Measurements from ENCODE around the gene SYNJ2.

The SYNJ2 gene

DNA sequence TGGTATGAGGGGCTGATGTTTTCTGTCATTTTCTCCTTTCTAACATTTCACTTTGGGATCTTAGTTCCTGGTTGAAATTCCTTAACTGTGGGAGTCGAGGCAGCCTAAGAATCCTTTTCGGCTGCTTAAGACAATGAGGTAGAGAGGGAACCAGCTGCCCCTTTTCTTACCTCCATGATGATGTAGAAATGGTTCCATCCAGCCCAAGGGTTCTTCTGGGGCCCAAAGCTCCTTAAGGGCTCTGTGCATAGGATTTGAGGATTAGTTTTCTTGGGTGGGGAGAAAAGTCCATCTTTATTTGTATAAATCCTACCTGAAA, 33.5 kb downstream of the SYNJ2 start:
- no peak overlapping the region for H3K4me3 ChIP-seq (ENCODE audit: low read depth in 1 of 2, low read length in 2 of 2)
- no peak overlapping the region for H2AFZ ChIP-seq (ENCODE audit: low read depth, low read length)
- H3K36me3 ChIP-seq (ENCODE audit: insufficient read depth, low read length), result peaks cover 19% of the 10 kb centered on the region
- H4K20me1 ChIP-seq (ENCODE audit: insufficient read depth, low read length), result peaks cover 28% of the 10 kb centered on the region; the same call in 1 of the 2 replicates
- peaks cover 60% of the 10 kb centered on the region for H3K79me2 ChIP-seq (ENCODE audit: insufficient read depth, low read length)
- H3K9ac ChIP-seq (ENCODE audit: low read depth, low read length), result no peak overlapping the region
- no peak overlapping the region for H3K4me2 ChIP-seq (ENCODE audit: insufficient read depth, low read length)
- ATAC-seq (ENCODE audit: insufficient read depth, low read depth) (no peak), DNase-seq (no peak)
- TF ChIP-seq EZH2 (IDR thresholded peaks at IDR 0.05; ENCODE audit: borderline replicate concordance, low read depth, low read length, severe bottlenecking), result no peak
- TF ChIP-seq, protein P1, sequence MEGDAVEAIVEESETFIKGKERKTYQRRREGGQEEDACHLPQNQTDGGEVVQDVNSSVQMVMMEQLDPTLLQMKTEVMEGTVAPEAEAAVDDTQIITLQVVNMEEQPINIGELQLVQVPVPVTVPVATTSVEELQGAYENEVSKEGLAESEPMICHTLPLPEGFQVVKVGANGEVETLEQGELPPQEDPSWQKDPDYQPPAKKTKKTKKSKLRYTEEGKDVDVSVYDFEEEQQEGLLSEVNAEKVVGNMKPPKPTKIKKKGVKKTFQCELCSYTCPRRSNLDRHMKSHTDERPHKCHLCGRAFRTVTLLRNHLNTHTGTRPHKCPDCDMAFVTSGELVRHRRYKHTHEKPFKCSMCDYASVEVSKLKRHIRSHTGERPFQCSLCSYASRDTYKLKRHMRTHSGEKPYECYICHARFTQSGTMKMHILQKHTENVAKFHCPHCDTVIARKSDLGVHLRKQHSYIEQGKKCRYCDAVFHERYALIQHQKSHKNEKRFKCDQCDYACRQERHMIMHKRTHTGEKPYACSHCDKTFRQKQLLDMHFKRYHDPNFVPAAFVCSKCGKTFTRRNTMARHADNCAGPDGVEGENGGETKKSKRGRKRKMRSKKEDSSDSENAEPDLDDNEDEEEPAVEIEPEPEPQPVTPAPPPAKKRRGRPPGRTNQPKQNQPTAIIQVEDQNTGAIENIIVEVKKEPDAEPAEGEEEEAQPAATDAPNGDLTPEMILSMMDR (IDR thresholded peaks at IDR 0.05; ENCODE audit: borderline replicate concordance, extremely low read depth, low read length, poor library complexity, severe bottlenecking), result no peak
- no peaks in the 10 kb centered on the region for H3K27me3 ChIP-seq (ENCODE audit: insufficient read depth, low read length, poor library complexity)
- H3K4me1 ChIP-seq (ENCODE audit: insufficient read depth, low read length), result peaks cover 19% of the 10 kb centered on the region
- H3K27ac ChIP-seq (ENCODE audit: low read length), result peak overlapping the region; percentile 43
- no peaks in the 10 kb centered on the region for H3K9me3 ChIP-seq (ENCODE audit: insufficient read depth, low read length, severe bottlenecking)

DNA sequence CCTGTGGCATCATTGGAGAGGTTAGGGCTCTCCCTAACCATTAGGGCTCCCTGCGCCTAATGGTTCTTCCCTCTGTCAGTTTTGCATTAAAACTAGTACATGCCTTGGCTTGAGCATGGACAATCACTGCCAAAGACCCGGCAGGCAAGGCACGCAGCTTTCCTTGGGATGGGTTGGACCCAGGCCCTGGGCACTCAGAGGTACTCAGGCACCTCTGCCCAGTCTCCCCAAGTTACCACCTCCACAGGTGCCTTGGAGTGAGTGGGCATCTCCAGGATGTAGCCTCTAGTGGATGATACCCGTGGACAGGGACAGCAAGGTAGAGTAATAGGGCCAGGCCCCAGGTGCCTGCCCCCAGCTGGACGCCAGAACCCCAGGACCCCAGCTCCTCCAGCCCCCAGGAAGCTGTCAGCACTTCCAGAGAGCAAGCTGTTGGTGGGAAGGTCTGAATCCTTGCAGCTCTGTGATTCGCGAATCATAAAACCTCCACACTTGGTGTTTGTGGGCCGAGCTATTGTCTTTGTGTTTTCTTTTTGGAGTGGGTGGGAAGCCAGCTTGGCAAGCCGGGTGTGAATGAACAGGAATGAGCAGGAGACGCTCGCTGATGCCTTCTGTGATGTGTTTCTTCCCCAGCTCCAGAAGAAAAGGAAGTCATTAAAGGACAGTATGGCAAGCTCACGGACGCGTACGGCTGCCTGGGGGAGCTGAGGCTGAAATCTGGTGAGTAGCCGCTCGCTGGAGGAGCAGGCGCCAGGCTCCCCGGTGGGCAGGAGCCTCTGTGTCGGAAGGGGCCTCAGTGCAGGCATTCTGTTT, 35.1 kb downstream of the SYNJ2 start:
- Histone ChIP-seq H3K27ac (ENCODE audit: low read length) (peak overlapping the region; percentile 34), H3K9me3 (ENCODE audit: insufficient read depth, low read length, severe bottlenecking) (no peaks in the 10 kb centered on the region), H3K4me2 (ENCODE audit: insufficient read depth, low read length) (no peak overlapping the region), H3K4me3 (ENCODE audit: low read depth in 1 of 2, low read length in 2 of 2) (no peak overlapping the region), H3K4me1 (ENCODE audit: insufficient read depth, low read length) (peaks cover 19% of the 10 kb centered on the region), H4K20me1 (ENCODE audit: insufficient read depth, low read length) (peaks cover 32% of the 10 kb centered on the region; the same call in 1 of the 2 replicates), H3K27me3 (ENCODE audit: insufficient read depth, low read length, poor library complexity) (no peaks in the 10 kb centered on the region), H2AFZ (ENCODE audit: low read depth, low read length) (no peak overlapping the region), H3K9ac (ENCODE audit: low read depth, low read length) (no peak overlapping the region), H3K79me2 (ENCODE audit: insufficient read depth, low read length) (peaks cover 44% of the 10 kb centered on the region), H3K36me3 (ENCODE audit: insufficient read depth, low read length) (peaks cover 31% of the 10 kb centered on the region)
- DNase-seq (no peak), ATAC-seq (ENCODE audit: insufficient read depth, low read depth) (no peak)
- TF ChIP-seq, protein P1 (IDR thresholded peaks at IDR 0.05; ENCODE audit: borderline replicate concordance, extremely low read depth, low read length, poor library complexity, severe bottlenecking), result no peak
- no peak for TF ChIP-seq EZH2 (IDR thresholded peaks at IDR 0.05; ENCODE audit: borderline replicate concordance, low read depth, low read length, severe bottlenecking)

DNA sequence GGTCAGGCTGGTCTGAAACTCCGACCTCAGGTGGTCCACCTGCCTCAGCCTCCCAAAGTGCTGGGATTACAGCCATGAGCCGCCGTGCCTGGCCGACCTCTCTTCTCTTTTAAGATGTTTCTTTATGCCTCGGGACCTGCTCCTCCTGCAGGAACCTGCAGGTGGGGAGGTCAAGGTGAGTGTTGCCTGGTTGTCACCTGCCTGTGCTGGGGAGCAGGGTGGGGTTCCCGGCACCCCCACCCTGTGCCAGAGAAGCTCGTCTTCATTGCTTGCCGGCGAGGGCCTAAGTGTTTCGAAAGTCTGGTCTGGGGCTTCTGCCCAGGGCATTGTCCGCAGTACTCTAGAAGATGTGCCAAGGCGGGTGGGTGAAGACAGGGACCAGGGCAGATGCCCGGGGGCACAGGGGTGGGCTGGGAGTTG, 36.0 kb downstream of the SYNJ2 start:
- H4K20me1 ChIP-seq (ENCODE audit: insufficient read depth, low read length), result peaks cover 28% of the 10 kb centered on the region; the same call in 1 of the 2 replicates
- H3K79me2 ChIP-seq (ENCODE audit: insufficient read depth, low read length), result peaks cover 37% of the 10 kb centered on the region
- ATAC-seq (ENCODE audit: insufficient read depth, low read depth) (no peak), DNase-seq (no peak)
- H3K9me3 ChIP-seq (ENCODE audit: insufficient read depth, low read length, severe bottlenecking), result no peaks in the 10 kb centered on the region
- no peak overlapping the region for H2AFZ ChIP-seq (ENCODE audit: low read depth, low read length)
- no peak overlapping the region for H3K9ac ChIP-seq (ENCODE audit: low read depth, low read length)
- H3K4me3 ChIP-seq (ENCODE audit: low read depth in 1 of 2, low read length in 2 of 2), result no peak overlapping the region
- no peak overlapping the region for H3K4me2 ChIP-seq (ENCODE audit: insufficient read depth, low read length)
- peaks cover 19% of the 10 kb centered on the region for H3K4me1 ChIP-seq (ENCODE audit: insufficient read depth, low read length)
- no peaks in the 10 kb centered on the region for H3K27me3 ChIP-seq (ENCODE audit: insufficient read depth, low read length, poor library complexity)
- H3K36me3 ChIP-seq (ENCODE audit: insufficient read depth, low read length), result peaks cover 37% of the 10 kb centered on the region
- no peak overlapping the region for H3K27ac ChIP-seq (ENCODE audit: low read length)
- TF ChIP-seq, protein P1 (IDR thresholded peaks at IDR 0.05; ENCODE audit: borderline replicate concordance, extremely low read depth, low read length, poor library complexity, severe bottlenecking), result no peak
- TF ChIP-seq EZH2 (IDR thresholded peaks at IDR 0.05; ENCODE audit: borderline replicate concordance, low read depth, low read length, severe bottlenecking), result no peak
